KOPT-K1 (cell line): ENCODE data around the gene MTIF3.

Experiments
- H3K27ac ChIP-seq: fragments of 200-600 bp; sonication (generic); 2 replicates; pipeline ENCODE4 v1.5.1; 2016; ENCODE audit warnings: antibody characterized with exemption, mild to moderate bottlenecking, low read depth, low read length; ENCODE audit not compliant: poor library complexity, severe bottlenecking
- H3K36me3 ChIP-seq: fragments of 200-600 bp; sonication (generic); 2 replicates; pipeline ENCODE4 v1.5.1; 2017; ENCODE audit warnings: antibody characterized with exemption, mild to moderate bottlenecking, low read length, moderate library complexity; ENCODE audit not compliant: insufficient read depth
- H3K9me3 ChIP-seq: fragments of 200-600 bp; sonication (generic); 2 replicates; pipeline ENCODE4 v1.5.1; 2017; ENCODE audit warnings: antibody characterized with exemption, low read length, mild to moderate bottlenecking; ENCODE audit not compliant: insufficient read depth, poor library complexity, severe bottlenecking

The MTIF3 gene, protein sequence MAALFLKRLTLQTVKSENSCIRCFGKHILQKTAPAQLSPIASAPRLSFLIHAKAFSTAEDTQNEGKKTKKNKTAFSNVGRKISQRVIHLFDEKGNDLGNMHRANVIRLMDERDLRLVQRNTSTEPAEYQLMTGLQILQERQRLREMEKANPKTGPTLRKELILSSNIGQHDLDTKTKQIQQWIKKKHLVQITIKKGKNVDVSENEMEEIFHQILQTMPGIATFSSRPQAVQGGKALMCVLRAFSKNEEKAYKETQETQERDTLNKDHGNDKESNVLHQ

DNA sequence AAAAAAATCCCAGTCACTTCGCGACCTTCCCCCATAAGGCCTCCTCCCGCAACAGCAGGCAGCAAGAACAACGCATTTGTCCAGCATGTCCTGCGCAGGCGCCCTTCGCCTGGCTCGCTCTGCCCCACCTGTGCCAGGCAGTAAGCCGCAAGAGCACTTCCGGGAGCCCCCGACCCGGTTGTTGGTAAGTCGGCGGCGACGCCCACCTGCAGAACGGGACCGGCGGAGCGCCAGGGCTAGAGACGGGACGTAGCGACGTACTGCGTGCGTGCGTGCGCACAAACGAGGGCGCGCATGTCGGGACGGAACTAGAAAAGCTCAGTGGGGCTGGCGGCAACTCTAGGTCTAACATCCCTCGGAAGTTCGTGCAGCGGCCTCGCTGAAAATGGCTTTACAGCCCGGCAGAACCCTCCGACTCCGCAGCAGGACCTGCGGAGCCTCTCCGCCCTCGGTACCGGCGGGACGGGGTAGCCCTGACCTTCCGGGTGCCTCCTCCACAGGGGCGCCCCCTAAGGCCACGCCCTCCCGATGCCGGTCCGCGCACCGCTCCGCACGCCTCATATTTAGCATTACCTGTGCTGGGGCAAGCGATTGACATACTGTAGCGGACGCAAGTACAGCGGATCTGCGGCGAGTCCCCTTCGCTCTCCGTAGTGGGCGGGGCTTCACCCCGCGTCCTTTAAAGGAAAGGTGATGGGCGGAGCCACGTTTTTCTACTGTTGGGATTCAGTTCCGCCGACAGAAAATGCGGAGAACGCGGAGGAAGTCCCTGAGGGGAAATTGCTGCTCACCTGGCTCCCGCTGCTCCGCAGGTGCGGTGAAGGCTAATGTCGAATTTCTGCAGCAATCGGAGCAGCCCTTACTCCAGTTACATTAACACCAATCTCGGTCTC lies at the start of gene MTIF3:
MTIF3 (minus strand) TSS at position 629 of the 893 bp plus-strand sequence. CDS start 10,116 bp downstream, outside the sequence.
- peak within 1 kb of the TSS; percentile 95 for H3K27ac ChIP-seq
- no peaks in the 10 kb centered on the region for H3K36me3 ChIP-seq
- no peaks in the 10 kb centered on the region for H3K9me3 ChIP-seq

- H3K9me3 ChIP-seq, result peaks cover 5% of the 10 kb centered on the region
- H3K27ac ChIP-seq, result no peak overlapping the region
- no peaks in the 10 kb centered on the region for H3K36me3 ChIP-seq
These were observed 47.3 kb upstream of the MTIF3 start for GRCh38 chr13:27497563-27498230.

DNA sequence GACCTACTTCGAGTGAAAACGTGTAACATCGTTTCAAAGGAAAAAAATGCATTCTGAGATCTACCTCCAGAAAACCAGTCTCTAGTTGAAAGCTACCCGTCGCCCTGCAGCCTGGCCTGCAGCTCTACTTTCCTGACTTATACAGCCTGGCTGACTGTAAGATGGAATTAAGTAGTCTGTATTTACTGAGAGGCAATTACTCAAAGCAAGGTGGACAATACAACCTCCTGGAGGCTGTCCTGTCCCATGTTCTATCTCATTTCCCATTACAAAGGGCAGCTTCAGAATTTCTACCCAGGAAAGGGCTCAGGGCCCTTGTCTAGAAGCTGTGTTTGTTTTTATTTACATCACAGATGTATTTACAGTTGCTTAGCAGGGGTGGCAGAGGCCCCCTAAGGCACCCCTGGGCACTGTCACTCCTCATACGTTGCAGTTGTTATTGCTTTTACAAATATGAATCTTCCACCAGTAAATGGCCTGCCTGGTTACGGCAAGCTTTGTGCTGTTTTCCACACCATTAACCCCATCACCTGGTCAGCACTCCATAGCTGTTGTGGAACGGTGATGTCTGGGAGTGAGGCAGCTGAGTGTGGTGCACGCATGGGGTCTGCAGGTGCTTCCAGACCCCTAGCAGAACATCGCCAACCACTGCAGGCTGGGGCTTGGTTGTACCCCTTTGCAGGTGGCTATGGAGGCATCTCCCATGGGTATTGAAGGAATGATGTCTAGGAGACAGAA lies 46.3 kb upstream of the MTIF3 start:
- Histone ChIP-seq H3K36me3 (no peaks in the 10 kb centered on the region), H3K9me3 (no peaks in the 10 kb centered on the region)

GRCh38 chr13:27496006-27496405 lies 45.6 kb upstream of the MTIF3 start:
- Histone ChIP-seq H3K27ac (no peak overlapping the region), H3K9me3 (no peaks in the 10 kb centered on the region), H3K36me3 (no peaks in the 10 kb centered on the region)

More for the DNA sequence above, 46.3 kb upstream of the MTIF3 start:
- H3K27ac ChIP-seq, result no peak overlapping the region

- Histone ChIP-seq H3K9me3 (no peaks in the 10 kb centered on the region), H3K27ac (no peak overlapping the region), H3K36me3 (no peaks in the 10 kb centered on the region)
These were observed 45.2 kb upstream of the MTIF3 start for GRCh38 chr13:27495551-27495950.

DNA sequence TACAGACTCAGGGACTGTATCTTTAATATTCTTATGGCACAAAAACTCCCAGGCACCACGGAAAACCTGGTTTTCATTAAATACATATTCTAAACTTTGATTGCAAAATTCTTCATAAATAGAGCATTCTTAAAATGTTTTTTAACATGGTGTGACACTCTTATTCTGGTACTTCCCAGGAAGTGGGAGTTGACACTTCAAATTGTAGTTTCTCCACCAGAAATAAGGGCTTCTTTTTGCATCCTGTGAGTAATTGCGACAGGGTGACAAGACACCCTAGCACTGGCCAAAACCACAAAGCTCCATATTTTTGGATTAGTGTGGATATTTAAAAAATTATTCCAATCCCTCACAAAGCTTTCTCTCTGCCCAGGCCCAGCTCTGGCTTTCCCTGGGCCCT lies 43.6 kb upstream of the MTIF3 start:
- H3K36me3 ChIP-seq, result no peaks in the 10 kb centered on the region
- no peak overlapping the region for H3K27ac ChIP-seq
- H3K9me3 ChIP-seq, result no peaks in the 10 kb centered on the region

DNA sequence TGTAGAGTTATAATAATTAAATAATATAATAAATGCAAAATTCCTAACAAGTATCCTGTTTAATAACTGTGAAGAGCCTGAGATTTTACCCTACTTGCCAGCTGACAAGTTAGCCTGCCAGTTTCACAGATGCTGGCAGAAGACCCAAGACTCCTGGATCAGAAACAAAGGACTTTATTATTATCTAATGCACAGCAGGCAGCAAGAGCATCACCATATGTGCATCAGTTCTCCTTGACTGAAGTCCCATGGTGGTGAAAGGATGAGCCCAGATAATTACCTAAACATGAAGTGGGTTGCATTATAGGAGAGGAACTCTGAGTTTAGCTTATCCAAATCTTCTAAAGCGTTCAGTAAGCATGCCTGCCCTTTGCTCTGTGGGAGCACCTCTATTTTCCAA lies 39.1 kb upstream of the MTIF3 start:
- Histone ChIP-seq H3K36me3 (no peaks in the 10 kb centered on the region), H3K27ac (no peak overlapping the region), H3K9me3 (no peaks in the 10 kb centered on the region)

GRCh38 chr13:27487776-27488175 lies 37.4 kb upstream of the MTIF3 start:
- Histone ChIP-seq H3K36me3 (no peaks in the 10 kb centered on the region), H3K27ac (no peak overlapping the region), H3K9me3 (no peaks in the 10 kb centered on the region)

- Histone ChIP-seq H3K27ac (no peak overlapping the region), H3K36me3 (no peaks in the 10 kb centered on the region)
These were observed 33.1 kb upstream of the MTIF3 start for GRCh38 chr13:27483421-27483820.

GRCh38 chr13:27482983-27483382 lies 32.6 kb upstream of the MTIF3 start:
- Histone ChIP-seq H3K36me3 (no peaks in the 10 kb centered on the region), H3K9me3 (no peaks in the 10 kb centered on the region), H3K27ac (no peak overlapping the region)

More at GRCh38 chr13:27483421-27483820, 33.1 kb upstream of the MTIF3 start:
- H3K9me3 ChIP-seq, result no peaks in the 10 kb centered on the region

GRCh38 chr13:27481766-27482165 lies 31.4 kb upstream of the MTIF3 start:
- no peak overlapping the region for H3K27ac ChIP-seq

GRCh38 chr13:27476943-27477703 lies 26.8 kb upstream of the MTIF3 start:
- no peaks in the 10 kb centered on the region for H3K36me3 ChIP-seq
- no peaks in the 10 kb centered on the region for H3K9me3 ChIP-seq
- H3K27ac ChIP-seq, result no peak overlapping the region

More at GRCh38 chr13:27481766-27482165, 31.4 kb upstream of the MTIF3 start:
- H3K9me3 ChIP-seq, result no peaks in the 10 kb centered on the region
- no peaks in the 10 kb centered on the region for H3K36me3 ChIP-seq

DNA sequence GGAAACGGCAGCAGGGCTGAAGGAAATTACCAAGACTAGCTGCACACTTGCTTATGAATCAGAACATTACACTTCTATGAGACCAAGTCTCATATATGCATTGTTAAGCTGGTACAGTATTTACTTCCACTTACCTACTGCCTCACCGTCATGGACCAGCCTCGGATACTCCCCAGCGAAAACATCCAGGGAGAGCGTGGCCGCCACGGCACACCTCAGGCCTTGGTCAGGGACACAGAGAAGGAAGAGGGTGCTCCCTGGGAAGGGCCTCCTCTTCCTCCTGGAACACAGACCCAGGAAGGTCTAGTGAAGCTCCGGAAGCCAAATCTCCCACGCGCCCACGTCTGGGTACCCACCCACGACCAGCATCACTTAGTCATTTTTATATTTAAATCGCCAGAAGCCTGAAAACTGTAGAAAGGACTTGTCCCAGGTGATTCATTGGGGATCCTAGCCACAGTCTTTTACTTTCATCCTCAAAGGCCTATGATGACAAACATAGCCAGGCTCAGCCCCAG lies 24.4 kb upstream of the MTIF3 start:
- H3K9me3 ChIP-seq, result no peaks in the 10 kb centered on the region
- H3K27ac ChIP-seq, result no peak overlapping the region
- H3K36me3 ChIP-seq, result no peaks in the 10 kb centered on the region

GRCh38 chr13:27472941-27473340 lies 22.6 kb upstream of the MTIF3 start:
- H3K9me3 ChIP-seq, result no peaks in the 10 kb centered on the region
- H3K27ac ChIP-seq, result no peak overlapping the region
- H3K36me3 ChIP-seq, result no peaks in the 10 kb centered on the region
